ENCODE results near the gene PHLPP1.
A peak's percentile ranks its signal among the peaks of the same experiment; 100 is the strongest.
"Not testable (repeated sequence)": the region's sequence is repeated elsewhere in the genome, so short reads cannot be mapped to it uniquely, and the experiment has no call there.

Gene PHLPP1

DNA sequence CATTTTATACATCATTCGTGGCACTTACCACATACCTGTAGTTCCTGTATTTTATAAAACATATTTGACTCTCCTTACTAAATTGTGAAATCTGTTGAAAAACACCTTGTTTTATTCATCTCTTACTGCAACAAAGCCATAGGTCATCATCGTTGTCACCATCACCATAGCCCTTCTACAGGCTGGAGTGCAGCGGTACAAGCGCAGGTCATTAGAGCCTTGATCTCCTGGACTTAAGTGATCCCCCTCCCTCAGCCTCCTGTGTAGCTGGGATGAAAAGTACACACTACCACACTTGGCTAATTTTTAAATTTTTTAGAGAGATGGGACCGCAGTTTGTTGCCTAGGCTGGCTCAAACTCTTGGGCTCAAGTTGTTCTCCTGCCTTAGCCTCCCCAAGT is 184.2 kb downstream of the PHLPP1 start:
- DNase-seq, result no peak

DNA sequence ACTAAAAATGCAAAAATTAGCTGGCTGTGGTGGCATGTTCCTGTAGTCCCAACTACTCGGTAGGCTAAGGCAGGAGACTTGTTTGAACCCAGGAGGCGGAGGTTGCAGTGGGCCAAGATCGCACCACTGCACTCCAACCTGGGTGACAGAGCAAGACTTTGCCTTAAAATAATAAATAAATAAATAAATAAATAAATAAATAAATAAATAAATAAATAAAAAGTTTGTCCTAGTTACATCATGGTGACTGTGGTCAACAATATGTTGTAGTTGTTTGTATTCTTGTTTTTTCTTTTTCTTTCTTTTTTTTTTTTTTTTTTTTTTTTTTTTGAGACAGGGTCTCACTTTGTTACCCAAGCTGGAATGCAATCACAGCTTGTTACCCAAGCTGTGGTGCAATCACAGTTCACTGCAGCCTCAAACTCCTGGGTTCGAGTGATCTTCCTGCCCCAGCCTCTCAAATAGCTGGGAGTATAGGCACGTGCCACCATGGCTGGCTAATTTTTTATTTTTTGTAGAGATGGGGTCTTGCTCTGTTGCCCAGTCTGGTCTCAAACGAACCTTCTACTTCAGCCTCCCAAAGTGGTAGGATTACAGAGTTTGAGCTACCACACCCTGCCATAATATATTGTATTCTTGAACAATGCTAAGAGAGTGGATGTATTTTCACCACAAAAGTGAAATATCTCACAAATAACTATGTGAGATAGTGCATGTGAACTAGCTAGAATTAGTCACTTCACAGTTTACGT is 185.0 kb downstream of the PHLPP1 start:
- DNase-seq, result no peak

DNA sequence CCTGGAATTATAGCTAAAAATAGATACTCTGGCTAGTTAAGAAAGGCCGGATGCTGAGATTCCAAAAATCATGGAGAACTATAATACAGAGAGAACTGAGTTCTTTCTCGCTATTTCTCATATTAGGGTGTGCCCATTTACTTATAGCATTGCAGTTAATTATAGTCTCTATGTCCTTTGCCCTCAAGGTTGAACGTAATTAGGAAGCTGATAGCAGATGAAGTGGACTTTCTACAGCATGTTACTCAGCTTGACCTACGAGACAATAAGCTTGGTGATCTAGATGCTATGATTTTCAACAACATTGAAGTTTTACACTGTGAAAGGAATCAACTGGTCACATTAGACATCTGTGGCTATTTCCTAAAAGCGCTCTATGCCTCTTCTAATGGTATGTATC is 187.4 kb downstream of the PHLPP1 start:
- no peak for DNase-seq

DNA sequence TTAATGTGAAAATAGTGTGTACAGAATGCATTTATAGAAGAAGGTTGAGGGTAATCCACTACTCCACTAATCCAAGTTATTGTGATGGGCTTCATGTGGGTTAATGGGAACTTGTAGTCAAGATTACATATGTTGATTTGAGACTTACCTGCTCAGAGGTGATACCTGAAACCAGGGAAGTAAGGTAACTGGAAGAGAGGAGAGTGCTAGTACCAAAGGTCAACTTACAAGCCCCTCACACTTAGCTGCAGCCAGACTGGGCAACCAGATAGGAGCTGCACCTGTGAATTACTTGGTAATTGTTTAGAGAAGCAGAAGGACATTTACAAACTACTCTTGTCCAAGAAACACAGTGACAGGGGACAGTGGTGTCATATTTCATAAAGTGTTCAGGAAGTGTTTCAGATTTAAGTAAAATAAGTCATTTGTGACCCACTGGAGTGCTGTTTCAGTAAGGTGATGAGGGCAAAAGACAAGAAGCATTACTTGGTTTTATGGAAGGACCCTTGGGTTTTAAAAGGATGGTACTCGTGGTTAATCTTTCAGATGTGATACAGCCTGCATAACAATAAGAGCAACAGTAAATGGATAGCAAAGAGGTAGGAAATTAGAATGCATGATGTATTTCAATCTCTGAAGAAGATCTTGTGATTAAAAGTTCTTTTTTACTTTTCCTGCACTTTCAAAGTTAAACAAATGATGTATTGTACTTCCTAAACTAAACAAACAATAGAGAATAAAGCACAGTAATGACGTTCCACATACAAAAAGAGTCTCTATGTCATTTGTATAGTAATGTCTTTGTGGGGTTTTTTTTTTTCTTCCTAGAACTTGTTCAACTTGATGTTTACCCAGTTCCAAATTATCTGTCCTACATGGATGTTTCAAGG is 189.3 kb downstream of the PHLPP1 start:
- no peak for DNase-seq

DNA sequence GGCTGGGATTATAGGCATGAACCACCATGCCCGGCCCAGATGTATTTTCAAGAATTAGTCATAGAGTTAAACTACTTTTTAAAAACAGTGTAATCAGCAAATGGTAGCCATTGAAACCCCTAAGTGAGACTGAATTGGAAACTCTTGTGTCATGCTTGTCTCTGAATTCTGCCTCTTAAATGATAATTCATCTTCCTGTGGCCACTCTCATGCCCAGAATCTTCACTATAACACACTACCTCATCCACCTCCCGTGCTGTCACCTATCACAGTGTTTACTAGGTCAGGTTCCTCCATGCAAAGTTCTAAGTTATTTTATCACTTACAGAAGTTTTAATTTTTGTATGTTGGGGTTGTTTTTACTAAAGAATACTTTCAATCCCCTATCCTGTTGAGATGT is 197.5 kb downstream of the PHLPP1 start:
- DNase-seq, result no peak

DNA sequence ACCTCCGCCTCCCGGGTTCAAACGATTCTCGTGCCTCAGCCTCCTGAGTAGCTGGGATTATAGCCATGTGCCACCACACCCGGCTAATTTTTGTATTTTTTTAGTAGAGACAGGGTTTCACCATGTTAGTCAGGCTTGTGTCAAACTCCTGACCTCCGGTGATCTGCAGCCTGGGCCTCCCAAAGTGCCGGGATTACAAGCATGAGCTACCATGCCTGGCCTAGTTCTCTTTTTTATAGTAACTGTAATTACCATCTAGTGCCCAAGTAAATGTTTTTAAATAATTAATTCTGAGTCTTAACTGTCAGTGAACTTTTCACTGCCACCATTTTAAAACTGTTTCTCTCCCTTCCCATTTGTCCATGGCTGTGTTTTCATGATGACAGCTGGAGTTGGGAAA is 198.5 kb downstream of the PHLPP1 start:
- DNase-seq, result not testable (repeated sequence)

DNA sequence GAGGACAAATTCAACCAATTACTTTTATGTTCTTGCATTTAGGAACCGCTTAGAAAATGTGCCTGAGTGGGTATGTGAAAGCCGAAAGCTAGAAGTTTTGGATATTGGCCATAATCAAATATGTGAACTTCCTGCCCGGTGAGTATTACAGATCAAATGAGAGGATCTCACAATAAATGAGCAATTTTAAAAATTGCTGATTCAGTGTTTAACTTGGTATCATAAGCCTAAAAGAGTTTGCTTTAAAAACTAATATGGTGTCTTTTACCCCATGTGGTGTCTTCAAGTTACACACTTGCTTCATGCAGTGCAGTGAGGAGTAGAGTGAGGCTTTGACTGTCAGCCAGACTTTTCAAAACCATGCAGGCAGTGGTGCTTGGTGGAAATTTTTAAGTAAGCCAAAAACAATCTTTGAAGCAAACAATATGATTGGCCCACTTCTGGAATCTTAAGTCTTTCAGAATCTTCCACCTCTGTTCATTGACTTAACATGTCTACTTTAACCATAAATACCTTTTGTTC is 199.6 kb downstream of the PHLPP1 start:
- DNase-seq, result no peak

DNA sequence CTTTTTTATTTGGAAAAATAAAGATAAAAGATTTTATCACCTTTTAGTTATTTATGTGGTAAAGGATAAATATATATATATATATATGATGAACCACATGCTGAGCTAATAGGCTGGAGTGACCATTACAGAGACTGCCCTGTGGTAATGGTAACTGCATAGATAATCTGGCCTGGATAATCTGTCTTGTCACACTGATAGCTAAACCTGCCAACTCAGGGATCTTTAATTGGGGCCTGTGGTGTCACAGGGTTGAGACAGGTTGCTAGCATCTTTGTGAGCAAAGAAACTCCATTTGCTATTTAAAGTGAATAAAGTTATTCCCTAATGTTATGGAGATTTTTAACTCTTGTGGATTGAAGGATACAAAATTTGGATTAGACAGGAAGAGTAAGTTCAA is 203.0 kb downstream of the PHLPP1 start:
- no peak for DNase-seq

DNA sequence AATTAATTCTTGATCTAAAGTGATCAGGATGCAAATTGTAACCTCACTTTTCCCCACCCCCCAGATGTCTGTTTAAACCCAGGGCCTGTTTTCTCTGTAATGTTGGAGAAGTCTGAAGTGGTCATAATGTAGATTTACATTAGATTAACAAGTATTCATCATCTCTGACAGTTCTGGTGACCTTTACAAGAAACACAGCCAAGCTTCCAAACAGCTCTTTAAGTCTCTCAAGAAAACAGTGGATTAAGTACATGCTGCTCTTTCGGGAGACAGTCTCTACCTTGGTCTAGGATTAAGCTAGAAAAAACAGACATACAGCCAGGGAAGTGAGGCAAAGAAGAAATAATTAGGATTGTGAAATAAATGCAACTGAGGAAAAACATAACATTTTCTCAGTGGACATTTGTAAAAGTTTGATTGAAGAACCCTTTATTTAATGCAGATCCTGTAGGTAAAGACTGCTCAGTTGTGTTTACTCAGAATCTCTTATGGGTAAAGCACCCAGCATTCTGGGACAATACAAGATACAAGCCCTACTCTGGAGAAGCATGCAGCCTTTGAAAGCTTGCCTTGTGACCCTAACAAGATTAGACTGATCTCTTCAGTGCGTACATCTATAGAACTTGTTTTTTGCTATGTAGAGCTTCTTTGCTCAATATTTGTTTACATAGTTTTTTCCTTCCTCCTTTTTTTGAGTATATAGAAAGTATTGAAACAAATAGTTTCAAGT is 203.9 kb downstream of the PHLPP1 start:
- DNase-seq, result no peak

DNA sequence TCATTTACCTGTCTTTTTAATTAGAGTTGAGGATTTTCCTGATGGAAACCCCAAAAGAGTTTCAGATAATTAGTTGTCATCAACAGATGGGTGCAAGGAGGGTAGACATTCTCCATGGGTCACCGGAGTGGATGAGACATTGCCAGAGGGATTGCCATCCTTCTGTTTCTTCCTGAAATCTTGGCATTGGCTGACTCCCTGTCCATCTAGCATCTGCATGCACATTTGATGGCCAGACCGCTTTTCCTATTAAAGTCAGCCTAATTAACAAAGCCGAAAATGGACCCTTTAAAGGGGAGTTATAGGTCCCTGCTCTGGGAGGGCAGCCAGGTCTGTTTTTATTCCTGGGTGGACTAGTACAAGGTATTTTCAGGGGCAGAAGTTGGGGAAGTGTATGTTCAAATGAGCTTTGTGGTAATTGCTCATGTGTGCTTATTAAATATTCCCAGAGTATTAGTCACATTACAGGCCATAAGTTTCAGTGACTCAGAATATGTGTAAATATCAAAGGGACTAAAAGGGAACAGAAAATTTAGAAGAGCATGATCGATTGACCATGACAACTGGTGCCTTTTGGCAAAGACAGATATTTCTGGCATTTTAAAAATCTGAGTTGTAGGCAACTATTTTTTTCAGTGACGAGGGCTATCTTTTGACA is 209.8 kb downstream of the PHLPP1 start:
- DNase-seq, result no peak

DNA sequence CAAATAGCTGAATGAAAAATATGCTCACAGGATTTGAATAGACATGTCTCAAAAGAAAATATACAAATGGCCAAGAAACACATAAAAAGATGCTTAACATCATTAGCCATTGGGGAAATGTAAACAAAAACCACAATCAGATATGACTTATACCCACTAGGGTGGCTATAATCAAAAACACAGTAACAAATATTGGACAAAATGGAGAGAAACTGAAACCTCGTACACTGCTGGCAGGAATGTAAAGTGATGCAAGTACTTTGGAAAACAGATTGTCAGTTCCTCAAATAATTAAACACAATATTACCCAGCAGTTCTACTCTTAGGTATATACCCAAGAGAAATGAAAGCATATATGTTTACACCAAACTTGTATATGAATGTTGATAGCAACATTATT is 213.0 kb downstream of the PHLPP1 start:
- no peak for DNase-seq

DNA sequence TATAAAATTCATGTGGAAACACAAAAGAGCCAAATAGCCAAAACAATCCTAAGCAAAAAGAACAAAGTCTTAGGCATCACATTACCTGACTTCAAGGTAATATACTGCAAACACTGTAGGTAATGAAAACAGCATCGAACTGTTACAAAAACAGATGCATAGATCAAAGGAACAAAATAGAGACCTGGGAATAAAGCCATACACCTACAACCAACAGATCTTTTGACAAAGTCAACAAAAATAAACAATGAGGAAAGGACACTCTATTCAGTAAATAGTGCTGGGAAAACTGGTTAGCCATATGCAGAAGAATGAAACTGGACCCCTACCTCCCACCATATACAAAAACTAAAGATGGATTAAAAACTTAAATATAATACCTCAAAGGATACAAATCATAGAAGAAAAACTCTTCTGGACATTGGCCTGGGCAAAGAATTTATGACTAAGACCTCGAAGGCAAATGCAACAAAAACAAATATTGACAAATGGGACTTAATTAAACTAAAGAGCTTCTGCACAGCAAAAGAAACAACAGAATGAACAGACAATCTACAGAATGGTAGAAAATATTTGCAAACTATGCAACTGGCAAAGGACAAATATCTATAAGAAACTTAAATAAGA is 218.0 kb downstream of the PHLPP1 start:
- DNase-seq, result no peak

DNA sequence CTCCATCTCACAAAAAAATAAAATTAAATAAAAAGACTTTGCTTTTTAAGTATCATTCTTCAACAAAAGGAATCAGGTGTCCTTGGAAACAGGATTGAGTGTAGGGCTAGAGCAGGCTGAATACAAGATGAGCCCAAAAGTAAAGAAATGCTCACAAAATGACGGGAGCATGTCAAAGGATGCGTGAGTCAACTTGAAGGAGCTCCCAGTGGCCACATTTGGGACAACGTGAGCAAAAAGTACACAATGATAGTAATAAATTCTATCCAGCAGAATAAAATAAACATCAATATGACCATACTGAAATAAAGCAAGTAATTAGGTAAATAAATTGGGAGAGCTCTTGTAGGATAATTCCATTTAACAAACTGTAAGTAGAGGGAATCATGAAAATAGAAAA is 220.7 kb downstream of the PHLPP1 start:
- peak; percentile 11 for DNase-seq

DNA sequence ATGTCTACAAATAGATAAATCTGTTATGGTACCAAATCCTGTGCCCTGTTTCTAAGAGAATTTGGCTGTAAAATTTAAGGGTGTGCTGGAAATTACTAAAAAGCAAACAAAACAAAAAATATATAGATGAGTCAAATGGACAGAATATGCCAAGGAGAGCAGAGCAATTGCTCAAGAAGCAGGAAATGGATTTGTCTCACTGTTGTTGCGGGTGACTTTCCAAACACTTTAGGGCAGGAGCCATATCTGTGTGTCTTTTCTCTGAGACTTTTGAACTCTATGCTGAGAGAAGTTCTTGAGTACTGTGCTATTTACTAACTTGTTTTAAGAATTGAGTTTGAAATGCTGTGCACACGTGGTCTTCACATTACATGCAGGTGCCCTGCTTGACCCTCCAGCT is 221.7 kb downstream of the PHLPP1 start:
- no peak for DNase-seq

DNA sequence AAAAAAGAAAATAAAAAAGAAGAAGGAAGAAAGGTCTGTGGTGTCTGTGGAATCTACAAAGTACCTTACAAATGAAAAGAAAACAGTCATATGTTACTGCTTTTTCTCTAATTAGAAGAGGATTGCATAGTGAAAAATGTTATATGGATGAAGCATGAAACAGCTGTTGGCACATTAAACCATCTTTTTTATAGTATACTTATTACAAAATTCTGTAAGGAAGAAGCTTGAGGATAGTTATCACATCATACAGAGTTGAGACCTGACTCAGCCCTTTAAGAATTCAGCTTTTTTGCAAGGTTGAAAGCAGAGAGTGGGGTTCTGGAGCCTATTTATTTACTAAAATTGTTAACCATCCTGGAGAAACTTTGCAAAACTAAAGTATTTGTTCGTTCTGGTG is 222.7 kb downstream of the PHLPP1 start:
- DNase-seq, result no peak

DNA sequence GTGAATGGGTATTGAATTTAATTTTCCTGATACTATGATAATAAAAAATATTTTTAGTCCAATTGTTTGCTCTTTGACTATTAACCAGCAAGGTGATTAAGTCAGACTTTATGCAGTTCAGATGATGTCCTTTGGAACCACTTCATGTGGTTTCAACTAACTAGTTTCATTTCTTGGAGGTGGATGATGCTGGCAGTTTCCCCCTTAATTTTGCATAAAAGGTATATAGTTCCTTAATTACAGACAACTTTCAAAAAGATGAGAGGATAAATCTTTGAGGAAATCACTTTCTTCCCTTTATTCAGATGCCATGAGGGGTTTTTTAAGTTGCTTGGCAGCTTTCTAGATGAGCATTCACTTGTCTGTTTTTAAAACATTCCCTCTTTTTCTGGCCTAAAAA is 223.1 kb downstream of the PHLPP1 start:
- DNase-seq, result no peak

DNA sequence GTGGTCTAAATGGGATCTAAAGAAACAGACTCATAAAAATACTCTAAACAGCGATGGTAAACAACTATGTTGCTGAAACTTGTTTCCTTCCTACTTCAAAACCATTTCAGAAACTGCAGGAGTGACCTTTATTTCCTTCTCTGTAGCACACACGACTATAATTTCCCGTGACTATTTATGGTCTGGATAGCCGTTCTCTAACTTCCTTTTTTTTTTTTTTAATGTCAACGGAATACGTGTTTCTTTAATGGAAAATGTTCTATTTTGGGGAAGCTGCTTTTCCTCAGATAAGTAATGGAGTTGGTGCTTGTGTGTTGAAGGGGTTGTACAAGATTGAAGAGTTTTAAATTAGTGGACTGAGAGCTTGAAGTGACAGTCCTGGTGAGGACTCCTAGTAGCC is 224.1 kb downstream of the PHLPP1 start:
- DNase-seq, result no peak

DNA sequence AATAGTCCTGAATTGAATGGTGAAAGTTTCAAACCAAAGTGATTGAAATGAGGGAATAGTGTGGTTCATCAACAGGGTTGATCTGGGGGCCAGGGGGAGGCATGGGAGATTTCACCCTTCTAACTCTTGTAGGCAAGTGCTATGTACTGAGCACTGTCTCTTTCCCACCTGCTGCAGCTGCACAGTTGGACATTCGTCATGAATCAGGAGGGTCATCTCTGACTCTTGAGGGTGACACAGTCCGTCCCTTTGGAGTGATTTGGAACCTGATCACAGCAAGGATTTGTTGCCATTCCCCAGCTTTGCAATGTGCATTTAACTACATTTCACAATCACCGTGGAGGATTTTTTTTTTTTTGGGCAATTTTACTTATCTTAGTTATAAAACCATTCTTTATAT is 224.6 kb downstream of the PHLPP1 start:
- DNase-seq, result no peak

DNA sequence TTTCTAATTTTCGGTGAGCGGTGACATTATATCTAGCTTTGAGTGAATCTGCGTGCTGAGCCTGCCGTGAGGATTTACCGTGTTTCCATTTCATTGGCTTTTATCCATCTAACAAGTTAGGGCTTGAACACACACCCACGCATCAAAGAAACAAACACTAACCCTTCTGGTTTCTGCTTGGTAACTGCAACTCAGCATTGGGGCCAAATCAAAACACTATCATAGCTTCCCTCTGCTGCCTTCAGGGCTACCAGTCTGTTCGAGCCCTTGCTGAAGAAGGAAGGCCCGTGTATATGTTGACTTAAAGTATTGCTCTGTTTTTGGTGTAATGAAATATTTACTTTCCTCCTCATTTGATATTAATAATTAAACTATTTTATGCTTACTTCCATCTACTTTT is 227.2 kb downstream of the PHLPP1 start:
- no peak for DNase-seq

DNA sequence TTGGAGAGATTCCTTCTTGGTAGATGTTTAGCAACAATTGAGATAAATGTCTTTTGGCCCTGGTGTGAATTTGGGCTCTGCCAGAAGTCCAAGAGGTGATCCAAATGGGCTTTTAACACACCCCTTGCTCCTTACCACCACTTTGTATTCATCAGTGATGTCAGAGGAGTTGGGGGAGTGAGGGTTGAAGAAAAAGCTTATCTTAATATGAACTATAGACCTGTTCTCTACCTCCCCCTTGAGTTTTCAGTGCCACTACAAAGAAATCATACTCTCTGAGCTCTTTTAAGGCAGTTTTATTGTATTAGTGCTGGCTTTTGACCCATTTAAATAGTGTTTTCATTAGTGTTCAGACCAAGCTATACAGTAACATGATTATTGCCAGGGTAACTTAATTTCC is 229.1 kb downstream of the PHLPP1 start:
- DNase-seq, result no peak

DNA sequence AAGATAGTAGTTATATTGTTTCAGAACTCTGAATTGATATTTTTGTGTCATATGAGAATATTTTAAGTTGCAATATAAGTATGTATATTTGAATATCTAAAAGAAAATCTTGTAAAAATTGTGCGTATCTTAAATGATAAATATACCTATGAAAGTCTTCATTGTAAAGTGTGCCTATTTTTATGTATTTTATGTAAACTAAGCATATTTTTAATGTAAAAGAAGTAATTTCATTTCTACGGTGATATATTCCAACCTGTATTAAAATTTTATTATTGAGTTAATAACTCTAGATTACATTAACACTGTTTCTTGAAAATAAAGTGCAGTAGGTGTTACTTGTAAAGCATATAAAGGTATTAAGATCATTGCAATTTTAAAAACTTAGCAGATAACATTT is 233.4 kb downstream of the PHLPP1 start:
- DNase-seq, result no peak

DNA sequence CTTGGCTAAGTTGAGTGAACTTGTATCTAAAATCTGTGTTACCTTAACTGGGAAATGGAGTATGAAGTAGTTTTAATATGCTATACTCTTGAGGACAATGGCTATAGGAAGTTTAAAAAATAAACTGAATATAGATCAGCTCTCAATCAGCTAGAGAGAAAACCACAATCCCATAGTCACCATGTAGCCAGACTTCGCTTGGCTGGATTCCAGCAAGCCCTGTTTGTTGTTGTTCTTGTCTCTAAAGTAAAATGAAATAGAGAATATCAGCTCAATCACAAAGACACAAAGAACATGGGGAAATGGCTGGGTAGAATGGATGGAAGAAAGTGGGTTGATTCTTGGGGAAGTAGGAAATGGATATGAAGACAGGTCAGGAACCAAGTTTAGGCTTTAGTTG is 234.9 kb downstream of the PHLPP1 start:
- no peak for DNase-seq
